OCI-LY7 (cell line): ENCODE results near the gene NSG1. TPM values are rescaled to one million over a fixed set of nuclear protein-coding genes. Genes with fewer than 3 reads are reported as not detected.

Experiments used
- BruUV-seq: library from RNA; stranded (reverse); fragments of 400-500 nt; replicated peaks from 2 replicates; lab custom pipeline; 2021; lab: Mats Ljungman, UMichigan
- CTCF ChIA-PET: fragments of 300-600 bp; sonication (Branson Sonifier 250); formaldehyde crosslinking; loops from one replicate; lab custom pipeline; 2022; ENCODE audit warnings: antibody characterized with exemption; ENCODE audit not compliant: unreplicated experiment; lab: Charles Lee
- POLR2A ChIA-PET: fragments of 300-600 bp; sonication (Branson Sonifier 250); formaldehyde crosslinking; loops from one replicate; lab custom pipeline; 2022; ENCODE audit warnings: antibody characterized with exemption; lab: Charles Lee
- DNase-seq: peaks from one replicate; pipeline ENCODE4 v3.0.0-alpha.2; 2015; ENCODE audit warnings: low spot score
- H2AFZ ChIP-seq: fragments of 200-600 bp; sonication (generic), shearing (Covaris generic); 2 replicates; pipeline ENCODE4 v1.6.1; 2014; ENCODE audit warnings: mild to moderate bottlenecking, antibody characterized with exemption, low read length, moderate library complexity
- H3K27ac ChIP-seq: fragments of 200-600 bp; sonication (generic); 2 replicates; pipeline ENCODE4 v1.5.1; 2014; ENCODE audit warnings: mixed run types, low read depth, mild to moderate bottlenecking, moderate library complexity, low read length, inconsistent platforms; ENCODE audit not compliant: poor library complexity, severe bottlenecking
- H3K36me3 ChIP-seq: fragments of 200-600 bp; sonication (generic); 2 replicates; pipeline ENCODE4 v1.6.1; 2014; ENCODE audit warnings: mild to moderate bottlenecking, antibody characterized with exemption, low read length, moderate library complexity, mixed read lengths; ENCODE audit not compliant: insufficient read depth
- H3K4me1 ChIP-seq: fragments of 200-600 bp; sonication (generic); 2 replicates; pipeline ENCODE4 v1.5.1; 2014; ENCODE audit warnings: mild to moderate bottlenecking, low read length; ENCODE audit not compliant: insufficient read depth, poor library complexity, severe bottlenecking
- H3K4me2 ChIP-seq: fragments of 200-600 bp; sonication (generic); 2 replicates; pipeline ENCODE4 v1.6.1; 2014; ENCODE audit warnings: mild to moderate bottlenecking, low read length
- H3K4me3 ChIP-seq: fragments of 200-600 bp; sonication (generic); 2 replicates; pipeline ENCODE4 v1.5.1; 2014; ENCODE audit warnings: mild to moderate bottlenecking, low read depth, low read length; ENCODE audit not compliant: poor library complexity, severe bottlenecking
- H3K79me2 ChIP-seq: fragments of 200-600 bp; sonication (generic); 2 replicates; pipeline ENCODE4 v1.6.1; 2016; ENCODE audit warnings: low read depth, mild to moderate bottlenecking, low read length, moderate library complexity, mixed read lengths; ENCODE audit not compliant: insufficient read depth
- H3K9me2 ChIP-seq: fragments of 200-600 bp; sonication (generic); 2 replicates; pipeline ENCODE4 v1.6.1; 2016; ENCODE audit warnings: mild to moderate bottlenecking, low read length, mixed read lengths; ENCODE audit not compliant: insufficient read depth
- H3K9me3 ChIP-seq: fragments of 200-600 bp; sonication (generic); 2 replicates; pipeline ENCODE4 v1.6.1; 2014; ENCODE audit warnings: mild to moderate bottlenecking, mixed run types, low read length, mixed read lengths
- H4K20me1 ChIP-seq: fragments of 200-600 bp; sonication (generic); 2 replicates; pipeline ENCODE4 v1.6.1; 2014; ENCODE audit warnings: mild to moderate bottlenecking, antibody characterized with exemption, low read length, moderate library complexity, mixed read lengths; ENCODE audit not compliant: insufficient read depth
- EZH2phosphoT487 ChIP-seq: fragments of 200-600 bp; sonication (generic); IDR thresholded peaks from 2 replicates; pipeline ENCODE4 v1.6.1; 2018; ENCODE audit warnings: low read depth, borderline replicate concordance, mild to moderate bottlenecking, mixed run types, antibody characterized with exemption, low read length, moderate library complexity, mixed read lengths
- intact Hi-C: fragments of 100-400 bp; cut with micrococcal nuclease; formaldehyde crosslinking; loops from one replicate; pipeline ENCODE4 v1.10.0; 2022; ENCODE audit not compliant: unreplicated experiment
- total RNA-seq, 2 experiments: library from RNA; depleted of rRNA in 1 of 2; stranded (reverse); fragments of >200 nt in 1 of 2; shearing (Covaris generic) in 1 of 2; gene quantifications; 2 replicates each; pipeline ENCODE4 v1.2.3, GENCODE V29; 2014 to 2022
- TF ChIP-seq, protein P1 (sequence below): fragments of 200-600 bp; sonication (generic); conservative IDR thresholded peaks from 2 replicates; pipeline ENCODE4 v1.5.1; 2014; ENCODE audit warnings: mild to moderate bottlenecking, antibody characterized with exemption, low read length, moderate library complexity, mixed read lengths

NSG1 gene
- total RNA-seq, 2 experiments from 2014 or later = 35.5 to 38.8 TPM

GRCh38 chr4:4362991-4363697, 23.8 kb upstream of the NSG1 start:
- no peak for DNase-seq
- intact Hi-C loops = no loop called here
- no TSS peak for BruUV-seq
- no peak for TF ChIP-seq EZH2phosphoT487
- TF ChIP-seq, protein P1, sequence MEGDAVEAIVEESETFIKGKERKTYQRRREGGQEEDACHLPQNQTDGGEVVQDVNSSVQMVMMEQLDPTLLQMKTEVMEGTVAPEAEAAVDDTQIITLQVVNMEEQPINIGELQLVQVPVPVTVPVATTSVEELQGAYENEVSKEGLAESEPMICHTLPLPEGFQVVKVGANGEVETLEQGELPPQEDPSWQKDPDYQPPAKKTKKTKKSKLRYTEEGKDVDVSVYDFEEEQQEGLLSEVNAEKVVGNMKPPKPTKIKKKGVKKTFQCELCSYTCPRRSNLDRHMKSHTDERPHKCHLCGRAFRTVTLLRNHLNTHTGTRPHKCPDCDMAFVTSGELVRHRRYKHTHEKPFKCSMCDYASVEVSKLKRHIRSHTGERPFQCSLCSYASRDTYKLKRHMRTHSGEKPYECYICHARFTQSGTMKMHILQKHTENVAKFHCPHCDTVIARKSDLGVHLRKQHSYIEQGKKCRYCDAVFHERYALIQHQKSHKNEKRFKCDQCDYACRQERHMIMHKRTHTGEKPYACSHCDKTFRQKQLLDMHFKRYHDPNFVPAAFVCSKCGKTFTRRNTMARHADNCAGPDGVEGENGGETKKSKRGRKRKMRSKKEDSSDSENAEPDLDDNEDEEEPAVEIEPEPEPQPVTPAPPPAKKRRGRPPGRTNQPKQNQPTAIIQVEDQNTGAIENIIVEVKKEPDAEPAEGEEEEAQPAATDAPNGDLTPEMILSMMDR = no peak
- H3K9me2 ChIP-seq = no peaks in the 10 kb centered on the region
- H2AFZ ChIP-seq = no peak overlapping the region
- H3K79me2 ChIP-seq = no peaks in the 10 kb centered on the region
- peaks cover 25% of the 10 kb centered on the region for H3K9me3 ChIP-seq
- CTCF ChIA-PET = no interaction called here
- H3K36me3 ChIP-seq = no peaks in the 10 kb centered on the region
- no peaks in the 10 kb centered on the region for H4K20me1 ChIP-seq
- no peak overlapping the region for H3K4me2 ChIP-seq
- POLR2A ChIA-PET = interaction anchor here (0.5 to 1.0 kb wide), 2 partner anchors 9 to 57 kb away, joined by 3 to 4 read pairs; no protein-coding TSS in a partner anchor
- H3K27ac ChIP-seq = no peak overlapping the region
- H3K4me3 ChIP-seq = no peak overlapping the region
- peaks cover 19% of the 10 kb centered on the region for H3K4me1 ChIP-seq

DNA sequence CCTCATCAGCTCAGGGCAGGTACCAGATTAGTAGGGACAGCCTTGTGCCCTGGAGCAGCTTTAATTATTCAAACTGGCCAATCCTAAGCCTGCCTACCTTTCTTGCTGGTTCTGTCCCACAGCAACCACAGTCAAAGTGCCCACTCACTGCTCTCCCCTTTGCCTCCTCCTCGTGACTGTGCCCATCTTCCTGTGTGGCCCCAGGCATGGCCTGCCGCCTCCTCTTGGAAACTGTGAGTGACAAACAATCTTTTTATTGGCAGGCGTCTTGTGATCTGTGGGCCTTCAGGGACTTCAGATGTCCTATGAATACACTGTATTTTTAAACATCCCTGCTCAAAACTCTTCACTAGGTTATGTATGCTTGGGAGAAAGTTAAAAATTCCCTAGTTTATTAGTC, 22.8 kb upstream of the NSG1 start:
- no TSS peak for BruUV-seq
- H3K9me3 ChIP-seq = peaks cover 25% of the 10 kb centered on the region

More for the DNA sequence above, 22.8 kb upstream of the NSG1 start:
- H3K27ac ChIP-seq = no peak overlapping the region
- H4K20me1 ChIP-seq = no peaks in the 10 kb centered on the region
- H3K4me1 ChIP-seq = peaks cover 11% of the 10 kb centered on the region
- intact Hi-C loops = no loop called here
- TF ChIP-seq, protein P1 = no peak
- TF ChIP-seq EZH2phosphoT487 = no peak
- H3K4me3 ChIP-seq = no peak overlapping the region
- no peak for DNase-seq
- H3K4me2 ChIP-seq = no peak overlapping the region
- no peaks in the 10 kb centered on the region for H3K79me2 ChIP-seq
- ChIA-PET CTCF (no interaction called here), POLR2A (interaction anchor here (0.5 kb wide), 1 partner anchor 58 kb away, joined by 3 read pairs; no protein-coding TSS in a partner anchor)
- no peaks in the 10 kb centered on the region for H3K9me2 ChIP-seq
- H3K36me3 ChIP-seq = no peaks in the 10 kb centered on the region
- H2AFZ ChIP-seq = no peak overlapping the region
